Activated CD4-positive, alpha-beta memory T cell treated with anti-CD3 and anti-CD28 coated beads for 36 hours (primary cell): ENCODE results near the gene CORO1C. TPM values are rescaled to one million over a fixed set of nuclear protein-coding genes. Genes with fewer than 3 reads are reported as not detected.

Experiments
- CTCF ChIA-PET: fragments of 350-600 bp; sonication (Branson Sonifier 250); formaldehyde crosslinking; loops from one replicate; lab custom pipeline; 2021; ENCODE audit warnings: antibody characterized with exemption, inconsistent platforms; lab: Charles Lee
- POLR2A ChIA-PET: fragments of 350-600 bp; sonication (Branson Sonifier 250); formaldehyde crosslinking; loops from one replicate; lab custom pipeline; 2021; ENCODE audit warnings: antibody characterized with exemption; lab: Charles Lee
- DNase-seq: peaks from one replicate; pipeline ENCODE4 v3.0.0-alpha.2; 2020
- H3K27ac Mint-ChIP-seq: one replicate; pipeline ENCODE4 v1.8.0; 2021; ENCODE audit warnings: mixed read lengths
- H3K27me3 Mint-ChIP-seq: one replicate; pipeline ENCODE4 v1.8.0; 2021; ENCODE audit warnings: mixed read lengths
- H3K36me3 Mint-ChIP-seq: one replicate; pipeline ENCODE4 v1.8.0; 2021; ENCODE audit warnings: mixed read lengths
- H3K4me1 Mint-ChIP-seq: one replicate; pipeline ENCODE4 v1.8.0; 2021; ENCODE audit warnings: low read depth, mixed read lengths
- H3K4me3 Mint-ChIP-seq: one replicate; pipeline ENCODE4 v1.8.0; 2021; ENCODE audit warnings: mild to moderate bottlenecking, mixed read lengths
- H3K9me3 Mint-ChIP-seq: one replicate; pipeline ENCODE4 v1.8.0; 2021; ENCODE audit warnings: mixed read lengths
- intact Hi-C: fragments of 100-400 bp; cut with micrococcal nuclease; formaldehyde crosslinking; loops from one replicate; pipeline ENCODE4 v1.15.1; 2023
- total RNA-seq, 2 experiments: library from RNA; stranded (reverse); gene quantifications; one replicate each; pipeline ENCODE4 v1.2.3, GENCODE V29; 2021

The CORO1C gene
- total RNA-seq, 2 experiments from 2014 or later, result 62.1 to 70.9 TPM

DNA sequence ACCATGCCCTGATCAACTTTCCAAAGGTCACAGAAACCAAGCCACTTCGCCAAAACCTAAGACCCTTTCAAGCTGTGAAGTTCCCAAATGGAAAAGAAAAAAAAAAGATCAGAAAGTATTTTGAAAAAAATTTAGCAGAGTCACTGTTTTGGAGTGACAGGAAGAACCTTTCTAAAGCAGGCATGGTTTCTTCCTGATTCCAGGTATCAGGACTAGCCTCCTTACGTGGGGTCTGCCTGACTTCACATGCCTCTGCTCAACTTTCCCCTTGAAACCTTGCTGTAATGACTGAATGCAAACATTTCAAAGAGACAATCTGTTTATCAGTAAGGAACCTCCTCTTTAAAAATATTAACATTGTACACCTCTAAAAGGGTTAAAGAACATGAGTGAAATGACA lies 9.5 kb downstream of the CORO1C start:
- no peak for DNase-seq
- CTCF ChIA-PET, result interaction anchor here (1.5 kb wide), 1 partner anchor 81 kb away, joined by 3 read pairs; no protein-coding TSS in a partner anchor
- no peaks in the 10 kb centered on the region for H3K27me3 Mint-ChIP-seq
- H3K4me1 Mint-ChIP-seq, result peaks cover 32% of the 10 kb centered on the region
- intact Hi-C loops, result no loop called here
- H3K27ac Mint-ChIP-seq, result no peak overlapping the region
- H3K4me3 Mint-ChIP-seq, result no peak overlapping the region
- POLR2A ChIA-PET, result interaction anchor here (0.8 kb wide), 1 partner anchor 32 kb away, joined by 5 read pairs; no protein-coding TSS in a partner anchor
- no peaks in the 10 kb centered on the region for H3K9me3 Mint-ChIP-seq
- peaks cover 2% of the 10 kb centered on the region for H3K36me3 Mint-ChIP-seq

DNA sequence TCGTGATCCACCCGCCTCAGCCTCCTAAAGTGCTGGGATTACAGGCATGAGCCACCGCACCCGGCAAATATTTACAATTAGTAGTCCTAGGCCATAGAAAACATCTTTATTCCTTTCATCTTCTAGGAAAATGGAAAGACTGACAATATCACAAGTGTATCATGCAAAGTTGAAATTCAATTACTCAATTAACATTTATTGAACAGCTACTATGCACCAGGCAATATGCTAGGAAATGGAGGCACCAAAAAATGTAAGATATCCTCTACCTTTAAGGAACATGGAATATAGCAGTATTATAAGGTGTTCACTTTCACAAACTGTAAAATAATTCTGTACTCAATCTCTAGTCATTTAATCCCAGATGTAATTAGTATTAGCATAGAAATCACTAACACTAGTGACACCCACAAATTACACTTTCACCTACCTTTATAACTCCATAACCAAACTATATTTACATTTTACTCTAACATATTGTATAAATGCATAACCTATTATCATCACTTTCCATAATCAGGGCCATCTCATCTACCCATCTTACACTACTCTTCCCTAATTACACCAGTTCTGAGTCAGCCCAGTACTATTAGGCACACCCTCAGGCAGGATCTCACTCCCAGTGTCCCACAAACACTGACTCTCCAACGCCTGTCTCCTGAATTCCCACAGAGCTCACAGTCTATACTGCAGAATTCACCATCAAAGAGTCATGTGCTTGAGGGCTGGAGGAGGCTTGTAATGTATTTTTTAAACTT lies 10.4 kb downstream of the CORO1C start:
- H3K27me3 Mint-ChIP-seq, result no peaks in the 10 kb centered on the region
- no peak for DNase-seq
- POLR2A ChIA-PET, result no interaction called here
- no peak overlapping the region for H3K27ac Mint-ChIP-seq
- CTCF ChIA-PET, result interaction anchor here (1.5 kb wide), 1 partner anchor 82 kb away, joined by 3 read pairs; no protein-coding TSS in a partner anchor
- H3K4me3 Mint-ChIP-seq, result no peak overlapping the region
- H3K36me3 Mint-ChIP-seq, result peaks cover 2% of the 10 kb centered on the region
- peaks cover 32% of the 10 kb centered on the region for H3K4me1 Mint-ChIP-seq
- H3K9me3 Mint-ChIP-seq, result no peaks in the 10 kb centered on the region
- intact Hi-C loops, result no loop called here

DNA sequence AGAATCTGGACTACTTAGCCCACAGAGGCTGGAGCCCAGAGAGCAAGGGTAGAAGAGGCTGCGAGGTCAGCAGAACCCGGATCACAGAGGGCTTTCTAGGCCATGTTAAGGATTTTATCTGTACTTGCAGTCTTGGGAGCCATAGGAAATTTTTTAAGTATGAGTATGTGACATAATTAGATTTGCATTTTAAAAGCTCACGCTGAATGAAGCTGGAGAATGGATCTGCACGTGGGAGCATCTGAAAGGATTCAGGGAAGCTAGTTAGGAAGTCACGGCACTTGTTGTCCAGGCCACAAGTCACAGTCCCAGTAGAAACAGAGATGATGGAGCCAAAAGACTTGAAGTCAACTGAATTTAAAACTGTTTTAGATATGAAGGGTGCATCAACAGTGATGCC lies 14.1 kb downstream of the CORO1C start:
- H3K36me3 Mint-ChIP-seq, result peaks cover 2% of the 10 kb centered on the region
- no peaks in the 10 kb centered on the region for H3K4me1 Mint-ChIP-seq
- ChIA-PET CTCF (no interaction called here), POLR2A (no interaction called here)
- H3K9me3 Mint-ChIP-seq, result no peaks in the 10 kb centered on the region
- H3K27ac Mint-ChIP-seq, result no peak overlapping the region
- intact Hi-C loops, result no loop called here
- DNase-seq, result no peak
- no peak overlapping the region for H3K4me3 Mint-ChIP-seq
- H3K27me3 Mint-ChIP-seq, result no peaks in the 10 kb centered on the region

DNA sequence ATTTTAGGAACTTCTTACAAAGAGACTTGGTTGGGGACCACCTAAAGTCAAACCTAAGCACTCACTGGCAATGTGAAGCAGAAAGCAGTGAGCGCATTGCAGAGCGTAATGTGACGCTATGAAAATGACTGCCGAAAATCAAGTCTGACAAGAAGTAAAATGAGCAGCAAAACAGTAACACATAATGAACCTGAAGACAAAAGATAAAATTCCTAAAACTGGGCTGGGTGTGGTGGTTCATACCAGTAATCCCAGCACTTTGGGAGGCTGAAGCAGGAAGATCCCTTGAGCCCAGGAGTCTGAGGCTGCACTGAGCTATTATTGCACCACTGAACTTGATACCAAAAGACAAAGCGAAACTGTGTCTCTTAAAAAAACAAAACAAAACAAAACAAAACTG lies 16.5 kb downstream of the CORO1C start:
- no peak overlapping the region for H3K4me3 Mint-ChIP-seq
- no peaks in the 10 kb centered on the region for H3K27me3 Mint-ChIP-seq
- H3K4me1 Mint-ChIP-seq, result no peaks in the 10 kb centered on the region
- DNase-seq, result no peak
- intact Hi-C loops, result no loop called here
- H3K9me3 Mint-ChIP-seq, result no peaks in the 10 kb centered on the region
- H3K27ac Mint-ChIP-seq, result no peak overlapping the region
- ChIA-PET CTCF (interaction anchor here (1.2 to 1.7 kb wide), 2 partner anchors 13 to 21 kb away, joined by 3 to 4 read pairs; no protein-coding TSS in a partner anchor), POLR2A (no interaction called here)
- peaks cover 2% of the 10 kb centered on the region for H3K36me3 Mint-ChIP-seq

DNA sequence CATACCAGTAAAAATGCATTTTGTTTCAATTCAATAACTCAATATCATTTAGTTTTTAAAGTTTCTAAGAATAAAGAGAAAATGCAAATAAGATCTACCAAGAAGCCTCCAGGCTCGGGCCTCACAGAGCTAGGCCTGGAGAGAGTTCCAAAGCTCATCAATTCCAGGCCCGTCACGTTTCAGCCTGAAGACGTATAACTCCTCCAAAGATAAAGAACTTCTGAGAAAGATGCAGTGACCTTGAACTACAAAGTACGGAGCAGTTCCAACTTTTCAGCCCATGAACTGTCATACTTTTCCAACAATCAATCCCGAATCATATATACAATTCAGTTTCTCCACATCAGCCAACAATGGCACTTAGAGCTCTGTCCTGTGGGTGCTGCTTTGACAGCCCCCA lies 17.8 kb downstream of the CORO1C start:
- no peak for DNase-seq
- ChIA-PET POLR2A (no interaction called here), CTCF (interaction anchor here (1.9 kb wide), 1 partner anchor 11 kb away, joined by 4 read pairs; no protein-coding TSS in a partner anchor)
- H3K4me3 Mint-ChIP-seq, result no peak overlapping the region
- H3K27ac Mint-ChIP-seq, result no peak overlapping the region
- no peaks in the 10 kb centered on the region for H3K4me1 Mint-ChIP-seq
- H3K27me3 Mint-ChIP-seq, result no peaks in the 10 kb centered on the region
- intact Hi-C loops, result no loop called here
- no peaks in the 10 kb centered on the region for H3K9me3 Mint-ChIP-seq
- H3K36me3 Mint-ChIP-seq, result peaks cover 2% of the 10 kb centered on the region

DNA sequence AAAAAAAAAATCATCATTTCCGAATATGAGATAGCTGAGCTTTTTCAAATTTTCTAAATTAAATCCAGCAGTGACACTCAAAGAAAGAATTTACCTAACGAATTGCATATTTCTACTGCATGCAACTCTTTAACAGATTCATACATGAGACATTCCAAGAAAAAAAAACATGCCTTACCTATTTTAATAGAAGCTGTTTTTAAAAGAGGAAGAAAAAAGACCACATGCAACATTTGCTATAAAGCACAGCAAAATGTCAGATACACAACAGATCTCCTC lies 18.5 kb downstream of the CORO1C start:
- no peaks in the 10 kb centered on the region for H3K27me3 Mint-ChIP-seq
- ChIA-PET POLR2A (no interaction called here), CTCF (interaction anchor here (1.9 kb wide), 1 partner anchor 11 kb away, joined by 4 read pairs; no protein-coding TSS in a partner anchor)
- H3K4me1 Mint-ChIP-seq, result no peaks in the 10 kb centered on the region
- H3K36me3 Mint-ChIP-seq, result peaks cover 2% of the 10 kb centered on the region
- no peak overlapping the region for H3K4me3 Mint-ChIP-seq
- no peak overlapping the region for H3K27ac Mint-ChIP-seq
- intact Hi-C loops, result no loop called here
- no peaks in the 10 kb centered on the region for H3K9me3 Mint-ChIP-seq
- no peak for DNase-seq

DNA sequence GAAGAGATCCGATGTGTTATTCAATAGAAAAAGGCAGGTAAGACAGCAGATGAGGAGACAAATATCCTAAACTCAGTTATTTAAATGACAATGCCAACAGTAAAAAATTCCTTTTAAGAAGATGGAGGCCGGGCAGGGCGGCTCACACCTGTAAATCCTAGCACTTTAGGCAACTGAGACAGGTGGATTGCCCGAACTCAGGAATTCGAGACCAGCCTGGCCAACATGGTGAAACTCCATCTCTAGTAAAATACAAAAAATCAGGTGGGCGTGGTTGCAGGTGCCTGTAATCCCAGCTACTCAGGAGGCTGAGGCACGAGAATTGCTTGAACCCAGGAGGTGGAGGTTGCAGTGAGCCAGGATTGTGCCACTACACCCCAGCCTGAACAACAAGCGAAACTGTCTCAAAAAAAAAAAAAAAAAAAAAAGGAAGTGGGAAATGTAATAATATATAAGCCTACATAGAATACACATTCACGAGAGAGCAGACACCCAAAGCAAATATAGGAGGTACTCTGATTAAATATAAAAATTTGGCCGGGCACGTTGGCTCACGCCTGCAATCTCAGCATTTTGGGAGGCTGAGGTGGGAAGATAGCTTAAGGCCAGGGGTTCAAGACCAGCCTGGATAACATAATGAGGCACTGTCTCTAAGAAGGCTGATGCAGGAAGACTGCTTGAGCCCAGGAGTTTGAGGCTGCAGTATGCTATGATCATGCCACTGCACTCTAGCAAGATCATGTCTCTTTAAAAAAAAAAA lies 19.0 kb downstream of the CORO1C start:
- Mint-ChIP-seq H3K27me3 (no peaks in the 10 kb centered on the region), H3K9me3 (no peaks in the 10 kb centered on the region), H3K4me3 (no peak overlapping the region), H3K27ac (no peak overlapping the region), H3K36me3 (peaks cover 1% of the 10 kb centered on the region), H3K4me1 (no peaks in the 10 kb centered on the region)
- POLR2A ChIA-PET, result no interaction called here
- intact Hi-C loops, result no loop called here
- no peak for DNase-seq
- CTCF ChIA-PET, result interaction anchor here (1.9 kb wide), 1 partner anchor 12 kb away, joined by 4 read pairs; no protein-coding TSS in a partner anchor

DNA sequence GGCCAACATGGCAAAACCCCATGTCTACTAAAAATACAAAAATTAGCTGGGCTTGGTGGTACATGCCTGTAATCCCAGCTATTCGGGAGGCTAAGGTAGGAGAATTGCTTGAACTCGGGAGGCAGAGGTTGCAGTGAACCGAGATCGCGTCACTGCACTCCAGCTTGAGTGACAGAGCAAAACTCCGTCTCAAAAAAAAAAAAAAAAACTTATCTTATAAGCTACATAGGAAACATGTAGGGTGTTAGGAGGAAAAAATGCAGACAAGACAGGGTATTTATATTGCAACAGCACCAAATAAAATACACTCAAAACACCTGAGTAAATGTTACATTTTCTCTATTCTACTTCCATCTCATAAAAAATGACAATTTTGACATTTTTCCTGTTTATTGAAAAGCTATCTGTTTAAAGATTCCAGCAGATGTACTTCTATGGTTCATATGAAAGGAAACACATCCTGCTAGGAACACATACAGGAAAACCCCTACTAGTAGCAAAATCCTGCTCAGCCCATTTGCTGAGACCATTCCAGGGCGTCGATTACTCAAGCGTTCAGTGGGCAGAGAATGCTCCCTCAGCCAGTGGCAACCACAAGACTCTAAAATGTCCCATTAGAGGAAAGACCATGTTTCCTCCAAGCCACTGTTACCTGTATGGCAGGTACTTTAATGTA lies 19.7 kb downstream of the CORO1C start:
- no peak overlapping the region for H3K4me3 Mint-ChIP-seq
- no peaks in the 10 kb centered on the region for H3K9me3 Mint-ChIP-seq
- DNase-seq, result no peak
- CTCF ChIA-PET, result no interaction called here
- H3K36me3 Mint-ChIP-seq, result no peaks in the 10 kb centered on the region
- H3K27ac Mint-ChIP-seq, result no peak overlapping the region
- no peaks in the 10 kb centered on the region for H3K27me3 Mint-ChIP-seq
- H3K4me1 Mint-ChIP-seq, result no peaks in the 10 kb centered on the region
- POLR2A ChIA-PET, result no interaction called here
- intact Hi-C loops, result no loop called here

DNA sequence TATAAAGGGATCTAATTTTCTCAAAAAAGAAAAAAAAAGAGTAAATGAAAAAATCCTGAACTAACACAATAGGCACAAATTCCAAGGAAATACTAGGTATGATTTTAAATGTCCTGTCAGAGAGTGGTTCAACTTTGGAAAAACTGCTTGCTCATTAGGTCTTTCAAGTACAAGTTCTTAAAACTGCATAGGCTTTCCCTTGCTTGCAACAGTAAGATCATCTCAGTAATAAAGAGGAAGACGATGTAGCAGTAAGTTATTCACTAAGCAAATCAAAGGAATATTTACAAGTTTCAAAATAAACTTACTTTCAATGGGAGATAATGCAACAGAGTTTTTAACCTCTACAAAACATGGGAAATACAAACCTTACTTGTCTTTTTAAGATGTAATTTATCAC lies 21.6 kb downstream of the CORO1C start:
- Mint-ChIP-seq H3K4me3 (no peak overlapping the region), H3K4me1 (no peaks in the 10 kb centered on the region), H3K36me3 (no peaks in the 10 kb centered on the region), H3K27me3 (no peaks in the 10 kb centered on the region), H3K27ac (no peak overlapping the region), H3K9me3 (no peaks in the 10 kb centered on the region)
- intact Hi-C loops, result no loop called here
- CTCF ChIA-PET, result interaction anchor here (0.9 kb wide), 1 partner anchor 45 kb away, joined by 3 read pairs; no protein-coding TSS in a partner anchor
- no peak for DNase-seq
- POLR2A ChIA-PET, result interaction anchor here (0.6 kb wide), 1 partner anchor 25 kb away, joined by 3 read pairs; no protein-coding TSS in a partner anchor

DNA sequence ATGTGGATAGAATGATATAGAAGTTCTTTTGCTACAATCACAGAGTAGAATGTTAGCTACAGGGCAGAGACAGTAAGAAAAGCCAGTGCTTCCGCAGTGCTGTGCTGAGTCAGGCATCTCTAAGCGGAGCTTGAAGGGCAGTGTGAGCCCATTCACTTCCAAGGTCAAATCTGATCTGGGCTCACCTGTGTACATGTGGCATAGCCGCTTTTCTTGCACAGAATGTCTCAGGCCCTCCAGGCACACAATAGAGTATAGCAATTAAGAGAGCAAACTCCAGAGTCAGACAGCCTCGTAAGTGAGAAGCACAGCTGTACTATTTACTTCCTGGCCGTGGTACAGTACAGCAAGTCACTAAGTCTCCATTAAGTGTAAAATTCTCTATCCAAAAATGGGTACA lies 26.8 kb downstream of the CORO1C start:
- intact Hi-C loops, result no loop called here
- Mint-ChIP-seq H3K4me3 (no peak overlapping the region), H3K4me1 (peaks cover 15% of the 10 kb centered on the region), H3K27ac (no peak overlapping the region), H3K36me3 (peaks cover 11% of the 10 kb centered on the region), H3K27me3 (no peaks in the 10 kb centered on the region), H3K9me3 (no peaks in the 10 kb centered on the region)
- no peak for DNase-seq
- CTCF ChIA-PET, result interaction anchor here (0.8 kb wide), 1 partner anchor 98 kb away, joined by 3 read pairs; no protein-coding TSS in a partner anchor
- POLR2A ChIA-PET, result interaction anchor here (0.7 kb wide), 1 partner anchor 30 kb away, joined by 7 read pairs; no protein-coding TSS in a partner anchor

DNA sequence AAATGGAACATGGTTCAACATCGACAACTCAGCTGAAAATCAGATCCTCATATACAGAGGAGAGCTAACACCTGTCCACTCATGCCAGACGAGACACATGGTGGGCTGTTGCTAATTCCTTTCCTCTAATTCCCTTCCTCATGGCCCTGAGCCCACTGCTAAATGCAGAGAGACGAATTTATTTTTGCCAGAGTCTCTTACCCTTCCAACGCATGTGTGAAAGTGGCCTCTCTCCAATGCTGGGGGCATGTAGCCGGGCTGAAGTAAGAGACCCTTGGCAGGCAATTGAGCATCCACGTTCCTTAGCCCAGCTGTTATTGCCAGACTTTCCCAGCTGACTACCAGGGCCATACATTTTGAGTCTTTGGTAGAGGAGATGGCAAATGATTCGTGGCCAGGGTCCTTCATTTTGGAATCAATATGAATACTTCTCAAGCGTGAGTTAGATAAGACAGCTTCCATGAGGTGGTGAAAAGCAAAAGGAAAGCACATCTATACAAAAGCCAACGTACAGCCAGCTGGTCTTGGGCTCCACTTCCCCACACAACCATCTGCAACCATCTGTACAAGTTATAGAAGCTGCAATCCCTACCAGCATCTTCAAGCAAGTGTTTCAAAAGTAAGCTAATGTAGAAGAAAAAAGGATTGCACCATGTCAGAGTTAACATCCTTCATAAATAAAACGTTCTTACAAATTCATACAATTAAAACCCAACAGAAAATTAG lies 28.6 kb downstream of the CORO1C start:
- ChIA-PET CTCF (interaction anchor here (0.9 to 2.5 kb wide), 4 partner anchors 12 to 100 kb away, joined by 4 to 10 read pairs (median 9); no protein-coding TSS in a partner anchor), POLR2A (interaction anchor here (0.8 to 2.7 kb wide), 2 partner anchors 12 to 24 kb away, joined by 3 to 27 read pairs; no protein-coding TSS in a partner anchor)
- intact Hi-C loops, result loop anchor here (2.0 kb wide), 1 partner anchor 14 kb away; no protein-coding TSS in a partner anchor
- Mint-ChIP-seq H3K27ac (no peak overlapping the region), H3K27me3 (no peaks in the 10 kb centered on the region), H3K36me3 (peaks cover 19% of the 10 kb centered on the region), H3K4me3 (no peak overlapping the region), H3K4me1 (peaks cover 15% of the 10 kb centered on the region), H3K9me3 (no peaks in the 10 kb centered on the region)
- no peak for DNase-seq
